GM18858 (cell line): ENCODE data around the gene KCNJ15.

ENCODE experiments used
- ATAC-seq: cut with Tn5 transposase; IDR thresholded peaks from one replicate; pipeline ENCODE4 v1.9.1; 2021; ENCODE audit not compliant: unreplicated experiment

KCNJ15 gene

GRCh38 chr21:38297194-38297631 lies 40.4 kb downstream of the KCNJ15 start:
- ATAC-seq, result no peak

- ATAC-seq, result no peak
Measured at GRCh38 chr21:38297871-38298270, 41.1 kb downstream of the KCNJ15 start.

GRCh38 chr21:38298832-38299231 lies 42.0 kb downstream of the KCNJ15 start:
- no peak for ATAC-seq

GRCh38 chr21:38299671-38300070 lies 42.9 kb downstream of the KCNJ15 start:
- ATAC-seq, result no peak

GRCh38 chr21:38300141-38300578 lies 43.4 kb downstream of the KCNJ15 start:
- ATAC-seq, result no peak

- ATAC-seq, result no peak
Measured at GRCh38 chr21:38301321-38302214, 44.8 kb downstream of the KCNJ15 start.

GRCh38 chr21:38303300-38303699 lies 46.5 kb downstream of the KCNJ15 start:
- no peak for ATAC-seq

- no peak for ATAC-seq
Measured at GRCh38 chr21:38306433-38307141, 49.8 kb downstream of the KCNJ15 start.

- no peak for ATAC-seq
Measured at GRCh38 chr21:38307771-38308531, 51.2 kb downstream of the KCNJ15 start.

GRCh38 chr21:38308532-38309119 lies 51.8 kb downstream of the KCNJ15 start:
- no peak for ATAC-seq

GRCh38 chr21:38310646-38311485 lies 54.1 kb downstream of the KCNJ15 start:
- ATAC-seq, result no peak

- no peak for ATAC-seq
Measured at GRCh38 chr21:38311765-38312164, 55.0 kb downstream of the KCNJ15 start.

GRCh38 chr21:38312822-38313221 lies 56.0 kb downstream of the KCNJ15 start:
- no peak for ATAC-seq

- ATAC-seq, result no peak
Measured at GRCh38 chr21:38314558-38314957, 57.8 kb downstream of the KCNJ15 start.

- no peak for ATAC-seq
Measured at GRCh38 chr21:38315122-38315521, 58.3 kb downstream of the KCNJ15 start.

GRCh38 chr21:38319781-38320180 lies 63.0 kb downstream of the KCNJ15 start:
- ATAC-seq, result no peak

GRCh38 chr21:38321568-38321967 lies 64.8 kb downstream of the KCNJ15 start:
- ATAC-seq, result no peak

GRCh38 chr21:38322311-38322950 lies 65.6 kb downstream of the KCNJ15 start:
- no peak for ATAC-seq

- ATAC-seq, result no peak
Measured at GRCh38 chr21:38323721-38324531, 67.1 kb downstream of the KCNJ15 start.
